Liver (tissue), 9 donors: Measurements from ENCODE around the gene TGFBR1. TPM values are rescaled to one million over a fixed set of nuclear protein-coding genes. Genes with fewer than 3 reads are reported as not detected.

Experiments used
- DNase-seq: peaks from one replicate; pipeline ENCODE4 v3.0.0-alpha.2; 2017; ENCODE audit warnings: low spot score
- H3K27ac ChIP-seq, 2 donors: one replicate each; pipeline ENCODE4 v1.7.0; 2013; ENCODE audit warnings: inconsistent platforms in 2 of 2, low read length in 2 of 2, control low read depth in 1 of 2, low read depth in 1 of 2, mild to moderate bottlenecking in 1 of 2
- H3K27me3 ChIP-seq, 4 donors: one replicate each; pipeline versions ENCODE4 v1.6.1 to v1.7.0; 2013; ENCODE audit warnings: low read length in 3 of 4, inconsistent platforms in 1 of 4, mild to moderate bottlenecking in 1 of 4, moderate library complexity in 1 of 4; ENCODE audit not compliant: control insufficient read depth in 4 of 4, insufficient read depth in 4 of 4
- H3K36me3 ChIP-seq, 4 donors: one replicate each; pipeline versions ENCODE4 v1.6.1 to v1.7.0; 2013; ENCODE audit warnings: low read length in 3 of 4, mild to moderate bottlenecking in 3 of 4, low read depth in 1 of 4, moderate library complexity in 1 of 4; ENCODE audit not compliant: control insufficient read depth in 4 of 4, insufficient read depth in 3 of 4
- H3K4me1 ChIP-seq, 4 donors: one replicate each; pipeline versions ENCODE4 v1.6.1 to v1.7.0; 2013; ENCODE audit warnings: low read length in 3 of 4, mild to moderate bottlenecking in 3 of 4, moderate library complexity in 1 of 4; ENCODE audit not compliant: control insufficient read depth in 4 of 4, insufficient read depth in 4 of 4
- H3K4me3 ChIP-seq, 3 donors: one replicate each; pipeline versions ENCODE4 v1.6.1 to v1.7.0; 2013; ENCODE audit warnings: low read length in 3 of 3, control low read depth in 1 of 3, low read depth in 1 of 3, mild to moderate bottlenecking in 1 of 3
- H3K9ac ChIP-seq, 2 donors: one replicate each; pipeline ENCODE4 v1.7.0; 2013; ENCODE audit warnings: low read length in 2 of 2, mild to moderate bottlenecking in 2 of 2, moderate library complexity in 2 of 2, control low read depth in 1 of 2, low read depth in 1 of 2
- H3K9me3 ChIP-seq, 4 donors: one replicate each; pipeline versions ENCODE4 v1.6.1 to v1.7.0; 2013; ENCODE audit warnings: low read length in 3 of 4; ENCODE audit not compliant: control insufficient read depth in 4 of 4
- EGR1 ChIP-seq, 2 donors: IDR thresholded peaks; 2 replicates each; pipeline ENCODE4 v1.6.1; 2016 to 2018; ENCODE audit warnings: antibody characterized with exemption in 2 of 2, low read depth in 2 of 2
- FOXA2 ChIP-seq: IDR thresholded peaks from 2 replicates; pipeline ENCODE4 v1.6.1; 2016; ENCODE audit warnings: antibody characterized with exemption
- GABPA ChIP-seq, 2 donors: IDR thresholded peaks in 1 of 2; conservative IDR thresholded peaks in 1 of 2; 2 replicates each; pipeline ENCODE4 v1.6.1; 2016; ENCODE audit warnings: antibody characterized with exemption in 2 of 2, mild to moderate bottlenecking in 1 of 2, moderate library complexity in 1 of 2
- HNF4A ChIP-seq, 2 donors: conservative IDR thresholded peaks; 2 replicates each; pipeline ENCODE4 v1.6.1; 2016; ENCODE audit warnings: antibody characterized with exemption in 2 of 2, mild to moderate bottlenecking in 2 of 2
- HNF4G ChIP-seq: IDR thresholded peaks from 2 replicates; pipeline ENCODE4 v1.6.1; 2016; ENCODE audit warnings: antibody characterized with exemption
- JUND ChIP-seq, 2 donors: IDR thresholded peaks; 2 replicates each; pipeline ENCODE4 v1.6.1; 2016; ENCODE audit warnings: antibody characterized with exemption in 2 of 2
- RAD21 ChIP-seq, 2 donors: IDR thresholded peaks; 2 replicates each; pipeline ENCODE4 v1.6.1; 2016; ENCODE audit warnings: antibody characterized with exemption in 2 of 2, mild to moderate bottlenecking in 2 of 2
- RXRA ChIP-seq, 2 donors: IDR thresholded peaks; 2 replicates each; pipeline ENCODE4 v1.6.1; 2017 to 2018; ENCODE audit warnings: antibody characterized with exemption in 2 of 2, mild to moderate bottlenecking in 1 of 2
- SP1 ChIP-seq: IDR thresholded peaks from 2 replicates; pipeline ENCODE4 v1.6.1; 2018; ENCODE audit warnings: antibody characterized with exemption, mild to moderate bottlenecking
- TAF1 ChIP-seq: conservative IDR thresholded peaks from 2 replicates; pipeline ENCODE4 v1.6.1; 2016; ENCODE audit warnings: antibody characterized with exemption, mild to moderate bottlenecking
- YY1 ChIP-seq: IDR thresholded peaks from 2 replicates; pipeline ENCODE4 v1.6.1; 2016; ENCODE audit warnings: antibody characterized with exemption, mild to moderate bottlenecking
- WGBS: extraction: QIAGEN DNeasy Blood & Tissue Kit; methylation state at CpG from one replicate; pipeline ENCODE4 v1.1.7; 2013; 5-methylcytosine and 5-hydroxymethylcytosine counted together
- polyA plus RNA-seq, 2 donors: library from polyadenylated mRNA; stranded (reverse) in 1 of 2; unstranded in 1 of 2; fragments of 200-250 nt in 1 of 2; fragments of >200 nt in 1 of 2; fragmentation: Nextera tagmentation in 1 of 2; extraction: Ambion mirVana in 1 of 2; gene quantifications; one replicate each; pipeline versions ENCODE4 v1.2.1 to v1.2.3, GENCODE V29; 2013 to 2015
- total RNA-seq, 2 donors: library from RNA; depleted of rRNA; stranded (reverse); fragments of >200 nt; gene quantifications; one replicate each; pipeline ENCODE4 v1.2.3, GENCODE V29; 2014
- TF ChIP-seq, protein P1 (sequence below): IDR thresholded peaks from 2 replicates; pipeline ENCODE4 v1.6.1; 2016; ENCODE audit warnings: antibody characterized with exemption, mild to moderate bottlenecking
- TF ChIP-seq, protein P2 (sequence below): IDR thresholded peaks from 2 replicates; pipeline ENCODE4 v1.6.1; 2016; ENCODE audit warnings: antibody characterized with exemption
- TF ChIP-seq, protein P3 (sequence below): fragments of 150-350 bp; IDR thresholded peaks from 2 replicates; pipeline ENCODE4 v1.5.1; 2017; ENCODE audit warnings: improper control_type of control experiment, low read depth, low read length; ENCODE audit not compliant: missing input control
- TF ChIP-seq, protein P4 (sequence below): IDR thresholded peaks from 2 replicates; pipeline ENCODE4 v1.6.1; 2016; ENCODE audit warnings: antibody characterized with exemption
- TF ChIP-seq, protein P5 (sequence below): IDR thresholded peaks from 2 replicates; pipeline ENCODE4 v1.6.1; 2016; ENCODE audit warnings: antibody characterized with exemption
- donor health status: healthy.
- donor health status: healthy.
- donor health status: healthy.
- donor health status: healthy.
- donor health status: healthy.

TGFBR1 gene
- total and polyA plus RNA-seq, 4 donors = 3.1 to 18.2 (median 11.0) TPM

DNA sequence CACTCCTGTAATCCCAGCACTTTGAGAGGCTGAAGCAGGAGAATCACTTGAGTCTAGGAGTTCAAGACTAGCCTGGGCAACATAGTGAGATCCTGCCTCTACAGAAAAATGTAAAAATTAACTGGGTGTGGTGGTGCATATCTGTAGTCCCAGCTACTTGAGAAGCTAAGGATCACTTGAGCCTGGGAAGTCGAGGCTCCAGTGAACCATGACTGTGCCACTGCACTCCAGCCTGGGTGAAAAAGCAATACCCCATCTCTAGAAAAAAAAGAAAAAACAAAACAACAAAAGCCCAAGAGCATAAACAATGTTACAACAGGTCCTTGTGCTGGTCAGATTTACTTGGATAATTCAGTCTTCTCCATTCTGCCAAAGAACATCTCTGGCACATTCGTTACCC, 44.3 kb upstream of the TGFBR1 start:
- Histone ChIP-seq H3K36me3 (no peaks in the 10 kb centered on the region), H3K27me3 (no peaks in the 10 kb centered on the region), H3K9ac (no peak overlapping the region), H3K27ac (no peak overlapping the region), H3K4me3 (no peak overlapping the region), H3K9me3 (no peaks in the 10 kb centered on the region), H3K4me1 (no peaks in the 10 kb centered on the region)
- TF ChIP-seq, protein P1, sequence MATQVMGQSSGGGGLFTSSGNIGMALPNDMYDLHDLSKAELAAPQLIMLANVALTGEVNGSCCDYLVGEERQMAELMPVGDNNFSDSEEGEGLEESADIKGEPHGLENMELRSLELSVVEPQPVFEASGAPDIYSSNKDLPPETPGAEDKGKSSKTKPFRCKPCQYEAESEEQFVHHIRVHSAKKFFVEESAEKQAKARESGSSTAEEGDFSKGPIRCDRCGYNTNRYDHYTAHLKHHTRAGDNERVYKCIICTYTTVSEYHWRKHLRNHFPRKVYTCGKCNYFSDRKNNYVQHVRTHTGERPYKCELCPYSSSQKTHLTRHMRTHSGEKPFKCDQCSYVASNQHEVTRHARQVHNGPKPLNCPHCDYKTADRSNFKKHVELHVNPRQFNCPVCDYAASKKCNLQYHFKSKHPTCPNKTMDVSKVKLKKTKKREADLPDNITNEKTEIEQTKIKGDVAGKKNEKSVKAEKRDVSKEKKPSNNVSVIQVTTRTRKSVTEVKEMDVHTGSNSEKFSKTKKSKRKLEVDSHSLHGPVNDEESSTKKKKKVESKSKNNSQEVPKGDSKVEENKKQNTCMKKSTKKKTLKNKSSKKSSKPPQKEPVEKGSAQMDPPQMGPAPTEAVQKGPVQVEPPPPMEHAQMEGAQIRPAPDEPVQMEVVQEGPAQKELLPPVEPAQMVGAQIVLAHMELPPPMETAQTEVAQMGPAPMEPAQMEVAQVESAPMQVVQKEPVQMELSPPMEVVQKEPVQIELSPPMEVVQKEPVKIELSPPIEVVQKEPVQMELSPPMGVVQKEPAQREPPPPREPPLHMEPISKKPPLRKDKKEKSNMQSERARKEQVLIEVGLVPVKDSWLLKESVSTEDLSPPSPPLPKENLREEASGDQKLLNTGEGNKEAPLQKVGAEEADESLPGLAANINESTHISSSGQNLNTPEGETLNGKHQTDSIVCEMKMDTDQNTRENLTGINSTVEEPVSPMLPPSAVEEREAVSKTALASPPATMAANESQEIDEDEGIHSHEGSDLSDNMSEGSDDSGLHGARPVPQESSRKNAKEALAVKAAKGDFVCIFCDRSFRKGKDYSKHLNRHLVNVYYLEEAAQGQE = no peak
- no peak for TF ChIP-seq FOXA2
- TF ChIP-seq YY1 = no peak
- TF ChIP-seq HNF4G = no peak
- TF ChIP-seq, protein P2, sequence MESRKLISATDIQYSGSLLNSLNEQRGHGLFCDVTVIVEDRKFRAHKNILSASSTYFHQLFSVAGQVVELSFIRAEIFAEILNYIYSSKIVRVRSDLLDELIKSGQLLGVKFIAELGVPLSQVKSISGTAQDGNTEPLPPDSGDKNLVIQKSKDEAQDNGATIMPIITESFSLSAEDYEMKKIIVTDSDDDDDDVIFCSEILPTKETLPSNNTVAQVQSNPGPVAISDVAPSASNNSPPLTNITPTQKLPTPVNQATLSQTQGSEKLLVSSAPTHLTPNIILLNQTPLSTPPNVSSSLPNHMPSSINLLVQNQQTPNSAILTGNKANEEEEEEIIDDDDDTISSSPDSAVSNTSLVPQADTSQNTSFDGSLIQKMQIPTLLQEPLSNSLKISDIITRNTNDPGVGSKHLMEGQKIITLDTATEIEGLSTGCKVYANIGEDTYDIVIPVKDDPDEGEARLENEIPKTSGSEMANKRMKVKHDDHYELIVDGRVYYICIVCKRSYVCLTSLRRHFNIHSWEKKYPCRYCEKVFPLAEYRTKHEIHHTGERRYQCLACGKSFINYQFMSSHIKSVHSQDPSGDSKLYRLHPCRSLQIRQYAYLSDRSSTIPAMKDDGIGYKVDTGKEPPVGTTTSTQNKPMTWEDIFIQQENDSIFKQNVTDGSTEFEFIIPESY = no peak
- no peak for TF ChIP-seq TAF1
- TF ChIP-seq SP1 = no peak
- TF ChIP-seq, protein P3, sequence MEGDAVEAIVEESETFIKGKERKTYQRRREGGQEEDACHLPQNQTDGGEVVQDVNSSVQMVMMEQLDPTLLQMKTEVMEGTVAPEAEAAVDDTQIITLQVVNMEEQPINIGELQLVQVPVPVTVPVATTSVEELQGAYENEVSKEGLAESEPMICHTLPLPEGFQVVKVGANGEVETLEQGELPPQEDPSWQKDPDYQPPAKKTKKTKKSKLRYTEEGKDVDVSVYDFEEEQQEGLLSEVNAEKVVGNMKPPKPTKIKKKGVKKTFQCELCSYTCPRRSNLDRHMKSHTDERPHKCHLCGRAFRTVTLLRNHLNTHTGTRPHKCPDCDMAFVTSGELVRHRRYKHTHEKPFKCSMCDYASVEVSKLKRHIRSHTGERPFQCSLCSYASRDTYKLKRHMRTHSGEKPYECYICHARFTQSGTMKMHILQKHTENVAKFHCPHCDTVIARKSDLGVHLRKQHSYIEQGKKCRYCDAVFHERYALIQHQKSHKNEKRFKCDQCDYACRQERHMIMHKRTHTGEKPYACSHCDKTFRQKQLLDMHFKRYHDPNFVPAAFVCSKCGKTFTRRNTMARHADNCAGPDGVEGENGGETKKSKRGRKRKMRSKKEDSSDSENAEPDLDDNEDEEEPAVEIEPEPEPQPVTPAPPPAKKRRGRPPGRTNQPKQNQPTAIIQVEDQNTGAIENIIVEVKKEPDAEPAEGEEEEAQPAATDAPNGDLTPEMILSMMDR = no peak
- TF ChIP-seq, protein P4, sequence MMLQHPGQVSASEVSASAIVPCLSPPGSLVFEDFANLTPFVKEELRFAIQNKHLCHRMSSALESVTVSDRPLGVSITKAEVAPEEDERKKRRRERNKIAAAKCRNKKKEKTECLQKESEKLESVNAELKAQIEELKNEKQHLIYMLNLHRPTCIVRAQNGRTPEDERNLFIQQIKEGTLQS = no peak
- no peak for TF ChIP-seq RXRA (IDR thresholded peaks at IDR 0.05)
- no peak for TF ChIP-seq RAD21 (IDR thresholded peaks at IDR 0.05)
- TF ChIP-seq HNF4A (conservative IDR thresholded peaks at IDR 0.05) = no peak
- TF ChIP-seq JUND (IDR thresholded peaks at IDR 0.05) = no peak
- TF ChIP-seq, protein P5, sequence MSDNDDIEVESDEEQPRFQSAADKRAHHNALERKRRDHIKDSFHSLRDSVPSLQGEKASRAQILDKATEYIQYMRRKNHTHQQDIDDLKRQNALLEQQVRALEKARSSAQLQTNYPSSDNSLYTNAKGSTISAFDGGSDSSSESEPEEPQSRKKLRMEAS = no peak
- WGBS = 88% methylated on average over 2 of the region's 2 CpGs
- DNase-seq = no peak

DNA sequence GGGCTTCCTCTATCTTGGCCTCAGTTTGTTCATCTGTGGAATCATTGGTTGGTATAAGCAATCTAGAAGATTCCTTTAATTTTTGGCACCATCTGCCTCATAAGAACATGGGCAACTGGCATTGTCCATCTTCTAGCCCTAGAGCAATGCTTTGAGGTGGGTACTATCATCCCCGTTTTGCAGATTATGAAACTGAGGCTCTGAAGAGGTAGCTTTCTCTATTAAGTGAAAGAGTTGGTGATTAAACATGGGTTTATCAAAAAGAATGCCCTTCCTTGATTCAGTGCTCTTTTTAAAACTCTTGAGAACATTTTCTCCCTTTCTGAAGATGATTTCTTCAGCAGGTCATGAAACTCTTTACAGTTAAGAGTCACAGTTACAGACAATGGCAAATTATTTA, 42.4 kb upstream of the TGFBR1 start:
- 91% methylated on average over 1 of the region's 1 CpG for WGBS
- TF ChIP-seq GABPA (IDR thresholded peaks at IDR 0.05 in 1 of 2, conservative IDR thresholded peaks at IDR 0.05 in 1 of 2) = no peak
- TF ChIP-seq EGR1 (IDR thresholded peaks at IDR 0.05; ENCODE audit: low read depth in 2 of 2) = no peak
- TF ChIP-seq JUND (IDR thresholded peaks at IDR 0.05) = no peak
- TF ChIP-seq, protein P3 = no peak
- TF ChIP-seq HNF4G = no peak
- no peak for TF ChIP-seq SP1
- TF ChIP-seq, protein P5 = no peak
- TF ChIP-seq HNF4A (conservative IDR thresholded peaks at IDR 0.05) = no peak
- TF ChIP-seq, protein P1 = no peak
- no peak for TF ChIP-seq YY1
- no peak for TF ChIP-seq RXRA (IDR thresholded peaks at IDR 0.05)
- no peak for TF ChIP-seq RAD21 (IDR thresholded peaks at IDR 0.05)
- TF ChIP-seq, protein P4 = no peak
- TF ChIP-seq TAF1 = no peak

More for the DNA sequence above, 42.4 kb upstream of the TGFBR1 start:
- no peak overlapping the region for H3K9ac ChIP-seq
- H3K36me3 ChIP-seq = no peaks in the 10 kb centered on the region
- H3K27ac ChIP-seq = no peak overlapping the region
- H3K4me1 ChIP-seq = no peaks in the 10 kb centered on the region
- DNase-seq = no peak
- no peak overlapping the region for H3K4me3 ChIP-seq
- no peaks in the 10 kb centered on the region for H3K27me3 ChIP-seq
- H3K9me3 ChIP-seq = no peaks in the 10 kb centered on the region
